CD4-positive, alpha-beta T cell (primary cell): Measurements from ENCODE around the gene DMTF1. TPM values are rescaled to one million over a fixed set of nuclear protein-coding genes. Genes with fewer than 3 reads are reported as not detected.

Source experiments
- ATAC-seq: fragments of 200-7000 bp; cut with Tn5 transposase; one replicate; pipeline ENCODE4 v1.10.0; 2022; ENCODE audit warnings: mild to moderate bottlenecking; ENCODE audit not compliant: poor library complexity
- CTCF ChIA-PET: fragments of 350-600 bp; sonication (Branson Sonifier 250); formaldehyde crosslinking; loops from one replicate; lab custom pipeline; 2021; ENCODE audit warnings: antibody characterized with exemption, inconsistent platforms; lab: Charles Lee
- POLR2A ChIA-PET: fragments of 350-600 bp; sonication (Branson Sonifier 250); formaldehyde crosslinking; loops from one replicate; lab custom pipeline; 2021; ENCODE audit warnings: antibody characterized with exemption, inconsistent platforms; lab: Charles Lee
- DNase-seq, 14 experiments: peaks; one replicate each; pipeline ENCODE4 v3.0.0-alpha.2; 2013 to 2020; ENCODE audit warnings: mixed read lengths in 2 of 14
- H3K27ac ChIP-seq, 2 donors: one replicate each; pipeline versions ENCODE4 v1.5.1 to v1.7.0; 2013; ENCODE audit warnings: low read length in 2 of 2, low read depth in 1 of 2, mild to moderate bottlenecking in 1 of 2
- H3K27me3 ChIP-seq, 2 experiments: 1 replicate in 1 of 2; 2 replicates in 1 of 2; pipeline versions ENCODE4 v1.6.1 to v1.7.0; 2013; ENCODE audit warnings: low read length in 2 of 2, control low read depth in 1 of 2, mild to moderate bottlenecking in 1 of 2, moderate library complexity in 1 of 2; ENCODE audit not compliant: insufficient read depth in 2 of 2, control insufficient read depth in 1 of 2
- H3K36me3 ChIP-seq: one replicate; pipeline ENCODE4 v1.6.1; 2013; ENCODE audit warnings: low read length, control low read depth; ENCODE audit not compliant: insufficient read depth
- H3K4me1 ChIP-seq: one replicate; pipeline ENCODE4 v1.6.1; 2013; ENCODE audit warnings: low read length, control low read depth; ENCODE audit not compliant: insufficient read depth
- H3K4me3 ChIP-seq: one replicate; pipeline ENCODE4 v1.5.1; 2013; ENCODE audit warnings: mild to moderate bottlenecking, low read length, moderate library complexity
- H3K9me3 ChIP-seq, 2 experiments: 1 replicate in 1 of 2; 2 replicates in 1 of 2; pipeline versions ENCODE4 v1.6.1 to v1.7.0; 2013; ENCODE audit warnings: low read length in 2 of 2, mild to moderate bottlenecking in 2 of 2, control low read depth in 1 of 2, moderate library complexity in 1 of 2; ENCODE audit not compliant: control insufficient read depth in 1 of 2, insufficient read depth in 1 of 2
- H3K27ac Mint-ChIP-seq: one replicate; pipeline ENCODE4 v1.8.0; 2020; ENCODE audit warnings: mixed read lengths
- H3K27me3 Mint-ChIP-seq: one replicate; pipeline ENCODE4 v1.8.0; 2021; ENCODE audit warnings: mixed read lengths
- H3K36me3 Mint-ChIP-seq: one replicate; pipeline ENCODE4 v1.8.0; 2021; ENCODE audit warnings: low read depth, mixed read lengths
- H3K4me1 Mint-ChIP-seq: one replicate; pipeline ENCODE4 v1.8.0; 2021; ENCODE audit warnings: low read depth, mixed read lengths
- H3K4me3 Mint-ChIP-seq: one replicate; pipeline ENCODE4 v1.8.0; 2020; ENCODE audit warnings: mild to moderate bottlenecking, mixed read lengths
- H3K9me3 Mint-ChIP-seq: one replicate; pipeline ENCODE4 v1.8.0; 2020; ENCODE audit warnings: mixed read lengths
- intact Hi-C, 2 experiments: fragments of 100-400 bp; cut with DNase I in 1 of 2; cut with micrococcal nuclease in 1 of 2; formaldehyde crosslinking; loops; one replicate each; pipeline versions ENCODE4 v1.15.1 to v1.9.0; 2023 to 2025; cut with DNase I, micrococcal nuclease
- total RNA-seq, 174 experiments: library from RNA in 2 of 174; stranded (reverse) in 2 of 174; gene quantifications; one replicate each; pipeline ENCODE4 v1.2.3 and lab custom pipeline; 2021 to 2026
- TF ChIP-seq, protein P1 (sequence below): fragments of 200-600 bp; IDR thresholded peaks from one replicate; pipeline ENCODE4 v1.8.0; 2022; ENCODE audit warnings: antibody characterized with exemption, mild to moderate bottlenecking

The DMTF1 gene
- total RNA-seq, 2 experiments from 2014 or later: 114 to 115 TPM

DNA sequence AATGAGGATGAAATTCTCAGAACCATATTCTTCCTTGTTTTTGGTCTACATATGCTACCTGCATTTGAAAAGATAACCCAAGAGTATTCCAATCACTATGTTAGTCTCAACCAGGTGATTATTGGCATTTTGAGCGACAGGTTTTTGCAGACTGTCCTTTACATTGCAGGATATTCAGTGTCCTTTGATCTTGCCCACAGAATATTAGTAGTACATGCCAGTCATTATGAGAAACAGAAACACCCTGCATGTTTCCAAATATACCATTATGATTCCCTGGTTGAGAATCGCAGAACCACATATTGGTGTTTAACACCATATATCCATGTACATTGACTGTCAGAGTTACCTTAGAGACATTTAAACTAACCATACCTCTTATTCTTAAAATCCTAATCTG lies 36.7 kb downstream of the DMTF1 start:
- no peaks in the 10 kb centered on the region for H3K9me3 Mint-ChIP-seq
- ChIA-PET CTCF (no interaction called here), POLR2A (interaction anchor here (1.0 to 4.2 kb wide), 2 partner anchors 24 to 31 kb away, joined by 3 to 26 read pairs; partner anchors contain the start of gene TMEM243)
- Histone ChIP-seq H3K36me3 (peaks cover 89% of the 10 kb centered on the region), H3K27ac (no peak overlapping the region), H3K9me3 (no peaks in the 10 kb centered on the region), H3K4me3 (no peak overlapping the region), H3K27me3 (no peaks in the 10 kb centered on the region), H3K4me1 (no peaks in the 10 kb centered on the region)
- ATAC-seq (no peak), DNase-seq (no peak)
- intact Hi-C loops: no loop called here
- H3K4me1 Mint-ChIP-seq: peaks cover 61% of the 10 kb centered on the region
- H3K27me3 Mint-ChIP-seq: no peaks in the 10 kb centered on the region
- H3K4me3 Mint-ChIP-seq: no peak overlapping the region
- TF ChIP-seq, protein P1, sequence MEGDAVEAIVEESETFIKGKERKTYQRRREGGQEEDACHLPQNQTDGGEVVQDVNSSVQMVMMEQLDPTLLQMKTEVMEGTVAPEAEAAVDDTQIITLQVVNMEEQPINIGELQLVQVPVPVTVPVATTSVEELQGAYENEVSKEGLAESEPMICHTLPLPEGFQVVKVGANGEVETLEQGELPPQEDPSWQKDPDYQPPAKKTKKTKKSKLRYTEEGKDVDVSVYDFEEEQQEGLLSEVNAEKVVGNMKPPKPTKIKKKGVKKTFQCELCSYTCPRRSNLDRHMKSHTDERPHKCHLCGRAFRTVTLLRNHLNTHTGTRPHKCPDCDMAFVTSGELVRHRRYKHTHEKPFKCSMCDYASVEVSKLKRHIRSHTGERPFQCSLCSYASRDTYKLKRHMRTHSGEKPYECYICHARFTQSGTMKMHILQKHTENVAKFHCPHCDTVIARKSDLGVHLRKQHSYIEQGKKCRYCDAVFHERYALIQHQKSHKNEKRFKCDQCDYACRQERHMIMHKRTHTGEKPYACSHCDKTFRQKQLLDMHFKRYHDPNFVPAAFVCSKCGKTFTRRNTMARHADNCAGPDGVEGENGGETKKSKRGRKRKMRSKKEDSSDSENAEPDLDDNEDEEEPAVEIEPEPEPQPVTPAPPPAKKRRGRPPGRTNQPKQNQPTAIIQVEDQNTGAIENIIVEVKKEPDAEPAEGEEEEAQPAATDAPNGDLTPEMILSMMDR: no peak
- peaks cover 97% of the 10 kb centered on the region for H3K36me3 Mint-ChIP-seq
- peak overlapping the region; percentile 68 for H3K27ac Mint-ChIP-seq

DNA sequence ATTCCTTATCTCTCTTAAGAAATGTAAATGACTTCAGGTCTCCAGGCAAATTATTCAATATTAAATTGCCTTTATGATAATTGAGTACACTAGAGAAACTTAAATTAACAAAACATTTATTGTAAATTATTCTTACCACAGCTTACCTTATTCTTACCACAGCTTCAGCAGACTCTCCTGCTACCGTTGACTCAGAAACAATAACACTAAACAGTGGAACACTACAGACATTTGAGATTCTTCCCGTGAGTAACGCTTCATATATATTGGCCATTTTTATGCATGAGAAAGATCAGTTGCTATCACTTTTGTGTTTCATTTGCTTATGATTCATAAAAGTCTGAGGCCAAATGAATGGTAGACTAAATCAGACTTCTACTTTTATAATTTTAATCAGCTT lies 38.5 kb downstream of the DMTF1 start:
- Mint-ChIP-seq H3K27ac (peak overlapping the region; percentile 68), H3K36me3 (peaks cover 97% of the 10 kb centered on the region), H3K4me3 (no peak overlapping the region), H3K27me3 (no peaks in the 10 kb centered on the region), H3K9me3 (no peaks in the 10 kb centered on the region), H3K4me1 (peaks cover 60% of the 10 kb centered on the region)
- H3K4me3 ChIP-seq: no peak overlapping the region
- H3K36me3 ChIP-seq: peaks cover 89% of the 10 kb centered on the region
- H3K9me3 ChIP-seq: no peaks in the 10 kb centered on the region
- ATAC-seq (no peak), DNase-seq (no peak)
- no peak overlapping the region for H3K27ac ChIP-seq
- TF ChIP-seq, protein P1: no peak
- POLR2A ChIA-PET: interaction anchor here (0.9 to 4.2 kb wide), 3 partner anchors 22 to 29 kb away, joined by 3 to 26 read pairs (median 4); partner anchors contain the start of gene TMEM243
- no peaks in the 10 kb centered on the region for H3K27me3 ChIP-seq
- intact Hi-C loops: no loop called here
- no peaks in the 10 kb centered on the region for H3K4me1 ChIP-seq
- CTCF ChIA-PET: interaction anchor here (1.6 to 2.1 kb wide), 2 partner anchors 10 to 29 kb away, joined by 3 to 9 read pairs; partner anchors contain the start of gene TMEM243

DNA sequence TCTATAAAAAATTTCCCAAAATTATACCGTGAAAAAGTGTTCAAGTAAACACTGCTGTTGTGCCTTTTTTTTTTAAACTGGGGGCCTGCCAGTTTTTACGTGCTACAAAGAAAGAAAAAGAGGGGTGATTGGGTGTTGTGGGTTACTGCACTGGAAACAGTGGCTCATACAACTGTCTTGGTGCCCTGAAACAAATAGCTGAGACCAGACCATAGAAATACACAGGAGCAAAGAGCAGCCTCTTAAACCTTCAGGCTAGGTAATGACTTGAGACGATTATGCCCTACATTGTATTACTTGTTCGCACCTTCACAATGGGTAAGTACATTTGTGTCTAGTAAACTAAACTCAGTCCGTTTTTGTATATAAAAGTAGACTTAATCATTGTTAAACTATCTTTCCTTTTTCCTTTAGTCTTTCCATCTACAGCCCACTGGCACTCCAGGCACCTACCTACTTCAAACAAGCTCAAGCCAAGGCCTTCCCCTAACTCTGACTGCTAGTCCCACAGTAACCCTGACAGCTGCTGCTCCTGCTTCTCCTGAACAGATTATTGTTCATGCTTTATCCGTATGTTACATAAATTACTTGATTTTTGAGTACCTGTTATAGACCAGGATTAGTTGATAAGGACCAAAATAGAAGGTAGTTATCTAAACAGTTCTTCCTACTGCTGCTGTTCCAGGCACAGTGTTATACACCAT lies 40.7 kb downstream of the DMTF1 start:
- no peak for DNase-seq
- intact Hi-C loops: loop anchor here in 1 of 2 experiments (2.0 kb wide), 1 partner anchor 26 kb away; the partner anchor contains the start of gene TMEM243
- peak overlapping the region; percentile 42 for H3K27ac Mint-ChIP-seq
- peak; percentile 15 for ATAC-seq
- peaks cover 97% of the 10 kb centered on the region for H3K36me3 Mint-ChIP-seq
- CTCF ChIA-PET: no interaction called here
- H3K4me3 Mint-ChIP-seq: no peak overlapping the region
- H3K27me3 ChIP-seq: no peaks in the 10 kb centered on the region
- H3K9me3 ChIP-seq: no peaks in the 10 kb centered on the region
- no peaks in the 10 kb centered on the region for H3K9me3 Mint-ChIP-seq
- TF ChIP-seq, protein P1: no peak
- H3K4me1 Mint-ChIP-seq: peaks cover 67% of the 10 kb centered on the region
- POLR2A ChIA-PET: interaction anchor here (2.0 to 4.2 kb wide), 2 partner anchors 9 to 27 kb away, joined by 8 to 26 read pairs; partner anchors contain the start of gene TMEM243
- H3K4me1 ChIP-seq: no peaks in the 10 kb centered on the region
- H3K4me3 ChIP-seq: no peak overlapping the region
- peaks cover 96% of the 10 kb centered on the region for H3K36me3 ChIP-seq
- H3K27ac ChIP-seq: no peak overlapping the region
- H3K27me3 Mint-ChIP-seq: no peaks in the 10 kb centered on the region
